Colonic mucosa (tissue), 4 donors: ENCODE measurements around the gene CSF1R. TPM values are rescaled to one million over a fixed set of nuclear protein-coding genes. Genes with fewer than 3 reads are reported as not detected.

Source experiments
- DNase-seq: peaks from one replicate; pipeline ENCODE4 v3.0.0-alpha.2; 2020
- H3K27ac ChIP-seq: fragments of 200-600 bp; one replicate; pipeline ENCODE4 v1.8.0; 2021
- H3K27me3 ChIP-seq: fragments of 200-600 bp; one replicate; pipeline ENCODE4 v1.8.0; 2021
- H3K36me3 ChIP-seq: fragments of 200-600 bp; one replicate; pipeline ENCODE4 v1.8.0; 2021
- H3K4me1 ChIP-seq: fragments of 200-600 bp; one replicate; pipeline ENCODE4 v1.8.0; 2021; ENCODE audit warnings: mild to moderate bottlenecking
- H3K4me3 ChIP-seq: fragments of 200-600 bp; one replicate; pipeline ENCODE4 v1.8.0; 2021
- H3K9ac ChIP-seq, 2 donors: one replicate each; pipeline ENCODE4 v1.7.0; 2013; ENCODE audit warnings: control low read depth in 2 of 2, low read depth in 2 of 2, low read length in 2 of 2
- H3K9me3 ChIP-seq: fragments of 200-600 bp; one replicate; pipeline ENCODE4 v1.8.0; 2021
- intact Hi-C: fragments of 100-400 bp; cut with DNase I; formaldehyde crosslinking; loops from one replicate; pipeline ENCODE4 v1.14.1; 2022
- total RNA-seq, 2 donors: library from RNA; stranded (reverse); fragmentation: NEBNext Ultra II Directional in 1 of 2; extraction: Animal tissue kit (Norgen Biotek cat#: 25700) in 1 of 2; gene quantifications; one replicate each; pipeline ENCODE4 v1.2.1, GENCODE V29; 2021
- TF ChIP-seq, protein P1 (sequence below): fragments of 200-600 bp; IDR thresholded peaks from one replicate; pipeline ENCODE4 v1.8.0; 2022; ENCODE audit warnings: antibody characterized with exemption, mild to moderate bottlenecking
- donor health status: healthy.
- donor health status: DM: no; HTN: no; CAD: no.
- donor health status: DM: no; HTN: no; CAD: no.

CSF1R gene
- total RNA-seq, 2 donors from 2014 or later = 7.2 to 26.1 TPM

DNA sequence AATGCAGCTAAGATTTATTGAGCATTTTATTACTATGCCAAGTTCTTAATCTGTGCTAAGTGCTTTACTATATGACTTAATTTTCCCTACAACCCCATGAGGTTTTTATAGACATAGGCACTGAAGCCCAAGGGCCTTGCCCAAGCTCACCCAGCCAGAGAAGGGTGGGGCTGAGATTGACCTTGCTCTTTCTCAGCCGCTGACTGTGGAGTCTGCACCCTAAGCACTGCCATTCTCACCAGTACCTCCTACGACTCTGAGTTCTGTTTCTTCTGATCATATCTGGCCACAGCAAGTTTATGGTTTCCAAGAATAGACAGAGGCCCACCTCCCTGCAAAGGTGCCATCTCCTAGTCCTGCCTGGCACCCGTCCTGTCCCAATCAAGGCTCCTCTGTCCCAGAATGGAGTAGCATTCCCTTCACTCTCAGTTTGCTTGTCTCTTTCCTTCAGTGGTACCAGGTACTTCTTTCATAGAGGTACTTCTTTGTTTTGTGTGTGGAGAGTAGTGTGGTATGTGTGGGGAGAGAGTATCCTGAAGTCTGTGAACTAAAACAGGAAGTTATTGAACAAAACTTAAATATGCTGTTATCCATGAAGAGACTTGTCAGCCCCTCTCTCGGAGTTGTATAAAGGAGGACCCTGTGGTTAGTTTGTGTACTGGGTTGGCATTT lies 42.6 kb downstream of the CSF1R start:
- no peak overlapping the region for H3K9ac ChIP-seq
- no peaks in the 10 kb centered on the region for H3K27me3 ChIP-seq
- peak overlapping the region; percentile 53 for H3K27ac ChIP-seq
- intact Hi-C loops = no loop called here
- H3K9me3 ChIP-seq = no peaks in the 10 kb centered on the region
- no peaks in the 10 kb centered on the region for H3K4me1 ChIP-seq
- TF ChIP-seq, protein P1, sequence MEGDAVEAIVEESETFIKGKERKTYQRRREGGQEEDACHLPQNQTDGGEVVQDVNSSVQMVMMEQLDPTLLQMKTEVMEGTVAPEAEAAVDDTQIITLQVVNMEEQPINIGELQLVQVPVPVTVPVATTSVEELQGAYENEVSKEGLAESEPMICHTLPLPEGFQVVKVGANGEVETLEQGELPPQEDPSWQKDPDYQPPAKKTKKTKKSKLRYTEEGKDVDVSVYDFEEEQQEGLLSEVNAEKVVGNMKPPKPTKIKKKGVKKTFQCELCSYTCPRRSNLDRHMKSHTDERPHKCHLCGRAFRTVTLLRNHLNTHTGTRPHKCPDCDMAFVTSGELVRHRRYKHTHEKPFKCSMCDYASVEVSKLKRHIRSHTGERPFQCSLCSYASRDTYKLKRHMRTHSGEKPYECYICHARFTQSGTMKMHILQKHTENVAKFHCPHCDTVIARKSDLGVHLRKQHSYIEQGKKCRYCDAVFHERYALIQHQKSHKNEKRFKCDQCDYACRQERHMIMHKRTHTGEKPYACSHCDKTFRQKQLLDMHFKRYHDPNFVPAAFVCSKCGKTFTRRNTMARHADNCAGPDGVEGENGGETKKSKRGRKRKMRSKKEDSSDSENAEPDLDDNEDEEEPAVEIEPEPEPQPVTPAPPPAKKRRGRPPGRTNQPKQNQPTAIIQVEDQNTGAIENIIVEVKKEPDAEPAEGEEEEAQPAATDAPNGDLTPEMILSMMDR = no peak
- DNase-seq = peak; percentile 70
- no peak overlapping the region for H3K4me3 ChIP-seq
- peaks cover 16% of the 10 kb centered on the region for H3K36me3 ChIP-seq

DNA sequence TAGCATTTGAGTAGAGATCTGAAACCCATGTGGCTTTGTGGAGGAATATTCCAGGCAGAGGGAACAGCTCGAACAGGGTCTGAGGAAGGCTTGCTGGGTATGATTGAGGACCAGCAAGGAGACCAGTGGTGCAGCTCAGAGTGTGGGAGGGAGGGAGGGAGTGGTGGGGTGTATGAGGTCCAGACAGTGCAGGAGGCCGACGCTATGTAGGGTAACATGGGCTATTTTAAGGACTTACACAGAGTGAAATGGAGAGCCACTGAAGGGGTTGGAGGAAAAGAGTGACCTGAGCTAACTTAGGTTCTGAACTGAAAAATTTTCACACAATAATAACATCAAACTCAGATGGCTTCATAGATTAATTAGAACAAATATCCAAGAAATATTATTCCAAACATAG lies 43.9 kb downstream of the CSF1R start:
- no peak for DNase-seq
- TF ChIP-seq, protein P1 = no peak
- no peak overlapping the region for H3K9ac ChIP-seq
- H3K36me3 ChIP-seq = peaks cover 14% of the 10 kb centered on the region
- intact Hi-C loops = no loop called here
- H3K4me3 ChIP-seq = no peak overlapping the region
- H3K27ac ChIP-seq = no peak overlapping the region
- no peaks in the 10 kb centered on the region for H3K27me3 ChIP-seq
- no peaks in the 10 kb centered on the region for H3K4me1 ChIP-seq
- no peaks in the 10 kb centered on the region for H3K9me3 ChIP-seq

DNA sequence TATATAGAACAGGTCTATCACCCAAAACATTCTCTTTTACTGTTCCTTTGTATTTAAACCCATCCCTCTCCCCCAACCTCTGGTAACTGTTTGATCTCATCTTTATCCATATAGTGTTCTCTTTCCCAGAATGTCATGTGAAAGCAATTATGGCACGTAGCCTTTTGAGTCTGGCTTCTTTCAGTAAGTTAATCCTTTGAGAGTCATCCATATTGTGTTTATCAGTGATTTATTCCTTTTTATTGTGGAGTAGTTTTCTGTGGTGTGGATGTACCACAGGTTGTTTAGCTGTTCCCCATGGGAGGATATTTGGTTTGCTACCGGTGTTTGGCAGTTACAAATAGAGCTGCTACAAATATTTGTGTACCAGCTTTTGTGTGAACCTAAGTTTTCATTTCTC lies 47.8 kb downstream of the CSF1R start:
- DNase-seq = no peak
- Histone ChIP-seq H3K4me3 (no peak overlapping the region), H3K4me1 (no peaks in the 10 kb centered on the region), H3K9ac (no peak overlapping the region), H3K27ac (no peak overlapping the region), H3K9me3 (no peaks in the 10 kb centered on the region), H3K27me3 (no peaks in the 10 kb centered on the region), H3K36me3 (peaks cover 10% of the 10 kb centered on the region)
- TF ChIP-seq, protein P1 = no peak
- intact Hi-C loops = no loop called here

DNA sequence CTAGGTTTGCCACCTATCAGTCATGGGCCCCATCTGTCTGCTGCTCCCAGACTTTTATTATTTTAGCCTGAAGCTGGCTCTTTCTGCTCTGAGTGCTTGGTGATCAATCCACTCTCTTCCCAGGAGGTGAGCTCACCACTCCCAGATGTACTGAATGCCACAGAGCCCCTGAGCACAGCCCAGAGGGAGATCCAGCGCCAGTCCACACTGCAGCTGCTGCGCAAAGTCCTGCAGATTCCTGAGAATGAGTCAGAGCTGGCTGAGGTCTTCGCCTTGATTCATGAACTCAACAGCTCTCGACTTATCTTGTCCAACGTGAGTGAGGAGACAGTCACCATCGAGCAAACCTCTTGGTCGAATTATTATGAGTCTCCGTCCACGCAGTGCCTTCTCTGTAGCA lies 49.8 kb downstream of the CSF1R start:
- H3K27ac ChIP-seq = no peak overlapping the region

DNA sequence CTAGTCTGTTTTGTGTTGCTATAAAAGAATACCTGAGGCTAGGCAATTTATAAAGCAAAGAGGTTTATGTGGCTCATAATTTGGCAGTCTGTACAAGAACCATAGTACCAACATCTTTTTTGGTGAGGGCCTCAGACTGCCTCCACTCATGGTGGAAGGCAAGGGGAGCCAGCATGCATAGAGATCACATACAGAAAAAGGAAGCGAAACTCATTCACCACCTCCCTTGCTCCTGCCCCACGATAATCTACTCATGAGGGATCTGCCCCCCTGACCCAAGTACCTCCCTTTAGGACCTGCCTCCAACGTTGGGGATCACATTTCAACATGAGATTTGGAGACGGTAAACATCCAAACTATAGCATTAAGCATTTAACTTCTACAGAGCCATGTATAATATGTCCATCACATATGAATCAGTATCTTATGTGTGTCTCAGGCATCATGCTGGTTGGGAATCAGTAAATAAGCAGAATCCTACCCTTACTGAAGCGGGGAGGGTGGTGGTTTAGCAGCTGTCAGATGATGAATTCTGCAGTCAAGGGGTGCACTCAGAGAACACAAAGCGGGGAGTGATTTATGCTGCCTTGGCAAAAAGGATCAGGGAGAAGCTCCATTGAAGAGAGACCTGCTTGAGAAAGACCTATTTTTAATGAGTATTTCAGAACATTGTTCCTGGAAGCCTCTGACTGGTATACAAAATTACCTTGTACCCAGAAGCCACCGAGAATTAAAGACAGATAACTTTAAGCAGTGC lies 51.0 kb downstream of the CSF1R start:
- no peak for DNase-seq
- H3K9me3 ChIP-seq = no peaks in the 10 kb centered on the region
- peaks cover 19% of the 10 kb centered on the region for H3K36me3 ChIP-seq
- TF ChIP-seq, protein P1 = no peak
- no peak overlapping the region for H3K9ac ChIP-seq
- H3K27ac ChIP-seq = no peak overlapping the region
- no peaks in the 10 kb centered on the region for H3K27me3 ChIP-seq
- no peaks in the 10 kb centered on the region for H3K4me1 ChIP-seq
- no peak overlapping the region for H3K4me3 ChIP-seq
- intact Hi-C loops = no loop called here

More for the DNA sequence above, 49.8 kb downstream of the CSF1R start:
- TF ChIP-seq, protein P1 = no peak
- Histone ChIP-seq H3K9me3 (no peaks in the 10 kb centered on the region), H3K36me3 (peaks cover 23% of the 10 kb centered on the region), H3K9ac (no peak overlapping the region), H3K4me3 (no peak overlapping the region), H3K27me3 (no peaks in the 10 kb centered on the region), H3K4me1 (no peaks in the 10 kb centered on the region)
- intact Hi-C loops = no loop called here
- no peak for DNase-seq
